NCI-H345 (cell line): ENCODE measurements around the gene PGP.

Experiments
- DNase-seq: peaks from one replicate; lab custom pipeline; 2025; lab: John Stamatoyannopoulos, UW

The PGP gene

GRCh38 chr16:2180962-2181923 is 33.4 kb downstream of the PGP start:
- DNase-seq: no peak

GRCh38 chr16:2180461-2180860 is 34.2 kb downstream of the PGP start:
- DNase-seq: no peak

- no peak for DNase-seq
Measured at GRCh38 chr16:2179576-2179975, 35.1 kb downstream of the PGP start.

- DNase-seq: no peak
Measured at GRCh38 chr16:2179107-2179501, 35.5 kb downstream of the PGP start.

- no peak for DNase-seq
Measured at GRCh38 chr16:2178321-2179106, 36.1 kb downstream of the PGP start.

GRCh38 chr16:2177561-2177960 is 37.1 kb downstream of the PGP start:
- DNase-seq: no peak

- DNase-seq: no peak
Measured at GRCh38 chr16:2177101-2177500, 37.5 kb downstream of the PGP start.

GRCh38 chr16:2176047-2176446 is 38.6 kb downstream of the PGP start:
- no peak for DNase-seq

- no peak for DNase-seq
Measured at GRCh38 chr16:2175454-2175853, 39.2 kb downstream of the PGP start.

- no peak for DNase-seq
Measured at GRCh38 chr16:2174396-2175131, 40.1 kb downstream of the PGP start.

GRCh38 chr16:2173916-2174315 is 40.7 kb downstream of the PGP start:
- DNase-seq: no peak

GRCh38 chr16:2173366-2173765 is 41.3 kb downstream of the PGP start:
- DNase-seq: no peak

- DNase-seq: no peak
Measured at GRCh38 chr16:2172688-2173335, 41.8 kb downstream of the PGP start.

- no peak for DNase-seq
Measured at GRCh38 chr16:2171601-2172178, 43.0 kb downstream of the PGP start.

- DNase-seq: no peak
Measured at GRCh38 chr16:2170587-2171435, 43.8 kb downstream of the PGP start.

- DNase-seq: no peak
Measured at GRCh38 chr16:2170080-2170479, 44.6 kb downstream of the PGP start.

GRCh38 chr16:2167068-2167638 is 47.5 kb downstream of the PGP start:
- no peak for DNase-seq

- no peak for DNase-seq
Measured at GRCh38 chr16:2166263-2167067, 48.2 kb downstream of the PGP start.

GRCh38 chr16:2165861-2166260 is 48.8 kb downstream of the PGP start:
- DNase-seq: no peak
